ENCODE results near the gene MED16.

MED16 gene, protein sequence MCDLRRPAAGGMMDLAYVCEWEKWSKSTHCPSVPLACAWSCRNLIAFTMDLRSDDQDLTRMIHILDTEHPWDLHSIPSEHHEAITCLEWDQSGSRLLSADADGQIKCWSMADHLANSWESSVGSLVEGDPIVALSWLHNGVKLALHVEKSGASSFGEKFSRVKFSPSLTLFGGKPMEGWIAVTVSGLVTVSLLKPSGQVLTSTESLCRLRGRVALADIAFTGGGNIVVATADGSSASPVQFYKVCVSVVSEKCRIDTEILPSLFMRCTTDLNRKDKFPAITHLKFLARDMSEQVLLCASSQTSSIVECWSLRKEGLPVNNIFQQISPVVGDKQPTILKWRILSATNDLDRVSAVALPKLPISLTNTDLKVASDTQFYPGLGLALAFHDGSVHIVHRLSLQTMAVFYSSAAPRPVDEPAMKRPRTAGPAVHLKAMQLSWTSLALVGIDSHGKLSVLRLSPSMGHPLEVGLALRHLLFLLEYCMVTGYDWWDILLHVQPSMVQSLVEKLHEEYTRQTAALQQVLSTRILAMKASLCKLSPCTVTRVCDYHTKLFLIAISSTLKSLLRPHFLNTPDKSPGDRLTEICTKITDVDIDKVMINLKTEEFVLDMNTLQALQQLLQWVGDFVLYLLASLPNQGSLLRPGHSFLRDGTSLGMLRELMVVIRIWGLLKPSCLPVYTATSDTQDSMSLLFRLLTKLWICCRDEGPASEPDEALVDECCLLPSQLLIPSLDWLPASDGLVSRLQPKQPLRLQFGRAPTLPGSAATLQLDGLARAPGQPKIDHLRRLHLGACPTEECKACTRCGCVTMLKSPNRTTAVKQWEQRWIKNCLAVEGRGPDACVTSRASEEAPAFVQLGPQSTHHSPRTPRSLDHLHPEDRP

GRCh38 chr19:892894-893689 is at the start of gene MED16, which contains the start of gene RNU6-9:
MED16 (minus strand) TSS chr19:893187; CDS start chr19:891131, 2,056 bp downstream.
RNU6-9 (plus strand) TSS chr19:893484.
- CTCF ChIA-PET, result interaction anchor here (0.6 to 1.0 kb wide), 3 partner anchors 15 to 188 kb away, joined by 3 read pairs; no protein-coding TSS in a partner anchor
- H3K27ac ChIP-seq, result peak within 1 kb of the TSS; percentile 91
- DNase-seq (ENCODE audit: low spot score), result peak; percentile 95
- no peak for TF ChIP-seq CTCF (conservative IDR thresholded peaks at IDR 0.05; ENCODE audit: low read depth)
- POLR2A ChIA-PET (ENCODE audit: low non-redundant PET), result interaction anchor here (0.7 kb wide), 1 partner anchor 120 kb away, joined by 4 read pairs; no protein-coding TSS in a partner anchor

GRCh38 chr19:942133-942645 is 49.2 kb upstream of the MED16 start:
- ChIA-PET POLR2A (ENCODE audit: low non-redundant PET) (no interaction called here), CTCF (no interaction called here)
- no peak for TF ChIP-seq CTCF (conservative IDR thresholded peaks at IDR 0.05; ENCODE audit: low read depth)
- DNase-seq (ENCODE audit: low spot score), result no peak
- H3K27ac ChIP-seq, result no peak overlapping the region

DNA sequence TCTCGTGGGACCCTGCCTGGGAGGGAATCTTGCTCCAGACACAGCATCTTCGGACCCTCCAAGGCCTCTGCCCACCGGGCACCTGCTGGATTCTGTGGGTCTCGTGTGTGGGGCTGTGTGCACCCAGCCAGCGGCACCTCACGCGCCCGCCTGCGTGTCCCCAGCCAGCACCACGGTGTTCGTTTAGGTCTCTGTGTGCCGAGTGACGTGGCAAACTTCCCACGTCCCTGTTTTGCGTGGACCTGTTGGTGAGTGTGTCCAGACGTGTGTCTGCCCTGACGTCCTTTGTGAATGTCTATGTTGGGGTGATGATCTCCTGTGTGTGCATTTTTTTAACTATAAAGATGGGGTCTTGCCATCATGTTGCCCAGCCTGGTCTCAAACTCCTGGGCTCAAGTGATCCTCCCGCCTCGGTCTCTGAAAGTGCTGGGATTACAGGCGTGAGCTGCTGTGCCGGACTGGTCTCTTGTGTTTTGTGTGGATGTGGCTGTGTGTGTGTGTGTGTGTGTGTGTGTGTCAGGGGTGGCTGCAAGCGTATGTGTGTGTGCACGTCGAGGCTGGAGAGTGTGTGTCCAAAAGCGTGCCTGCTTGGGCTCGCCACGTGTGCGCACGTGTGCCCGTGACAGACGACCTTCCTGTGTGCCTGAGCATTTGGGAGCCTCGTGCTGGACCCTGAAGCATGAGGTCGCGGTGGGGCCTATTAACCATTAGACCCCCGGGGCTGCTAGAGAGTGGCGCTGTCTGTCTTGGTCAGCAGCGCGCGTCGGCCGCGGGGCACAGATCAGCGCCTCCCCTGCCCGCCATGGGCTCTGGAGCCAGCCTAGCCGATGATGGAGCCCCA is 48.5 kb upstream of the MED16 start:
- H3K27ac ChIP-seq, result peak overlapping the region; percentile 92
- CTCF ChIA-PET, result no interaction called here
- POLR2A ChIA-PET (ENCODE audit: low non-redundant PET), result no interaction called here
- TF ChIP-seq CTCF (conservative IDR thresholded peaks at IDR 0.05; ENCODE audit: low read depth), result no peak
- DNase-seq (ENCODE audit: low spot score), result no peak

- TF ChIP-seq CTCF (conservative IDR thresholded peaks at IDR 0.05; ENCODE audit: low read depth), result no peak
- H3K27ac ChIP-seq, result peak overlapping the region; percentile 92
- CTCF ChIA-PET, result interaction anchor here (0.8 kb wide), 1 partner anchor 30 kb away, joined by 3 read pairs; no protein-coding TSS in a partner anchor
- POLR2A ChIA-PET (ENCODE audit: low non-redundant PET), result no interaction called here
- DNase-seq (ENCODE audit: low spot score), result no peak
Measured at GRCh38 chr19:940591-941291, 47.8 kb upstream of the MED16 start.

GRCh38 chr19:939922-940321 is 46.9 kb upstream of the MED16 start:
- peak overlapping the region; percentile 92 for H3K27ac ChIP-seq
- ChIA-PET CTCF (interaction anchor here (0.8 kb wide), 1 partner anchor 30 kb away, joined by 3 read pairs; no protein-coding TSS in a partner anchor), POLR2A (ENCODE audit: low non-redundant PET) (no interaction called here)

More at GRCh38 chr19:939922-940321, 46.9 kb upstream of the MED16 start:
- TF ChIP-seq CTCF (conservative IDR thresholded peaks at IDR 0.05; ENCODE audit: low read depth), result no peak
- no peak for DNase-seq (ENCODE audit: low spot score)
